ENCODE data around the gene CALR. TPM values are rescaled to one million over a fixed set of nuclear protein-coding genes. Genes with fewer than 3 reads are reported as not detected.

The CALR gene
- total RNA-seq, 1 experiment from 2014 or later: 606 TPM

DNA sequence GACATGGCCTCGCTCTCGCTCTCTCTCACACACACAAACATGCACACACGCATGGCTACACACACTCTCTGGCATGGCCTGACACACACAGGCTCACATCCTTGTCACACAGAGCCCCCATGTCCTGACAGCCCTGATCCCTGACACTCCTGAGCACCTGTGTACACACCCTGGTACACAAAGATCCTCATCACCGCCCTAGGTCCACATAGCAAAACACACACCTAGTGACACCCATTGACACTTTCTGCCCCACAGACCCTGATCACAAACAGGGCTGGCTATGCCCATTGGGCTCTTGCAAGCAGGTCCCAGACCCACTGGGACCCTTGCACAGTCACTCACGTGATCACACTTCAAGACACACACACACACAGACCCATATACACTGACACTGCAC lies 52.9 kb downstream of the CALR start:
- Histone ChIP-seq H3K27me3 (ENCODE audit: insufficient read depth, low read depth) (peaks cover 17% of the 10 kb centered on the region), H3K9me3 (ENCODE audit: insufficient read depth, low read depth) (no peaks in the 10 kb centered on the region), H3K36me3 (ENCODE audit: low read depth) (no peaks in the 10 kb centered on the region), H4K20me1 (ENCODE audit: insufficient read depth) (no peaks in the 10 kb centered on the region), H2AFZ (no peak overlapping the region), H3K79me2 (ENCODE audit: low read depth) (no peaks in the 10 kb centered on the region), H3K4me1 (replicated peaks; ENCODE audit: insufficient read depth) (peaks cover 5% of the 10 kb centered on the region; the same call in 1 of the 2 replicates), H3K9me2 (ENCODE audit: insufficient read depth) (no peaks in the 10 kb centered on the region), H3K4me2 (no peak overlapping the region), H3K4me3 (no peak overlapping the region), H3K27ac (no peak overlapping the region), H3F3A (ENCODE audit: insufficient read depth, low read depth) (peaks cover 20% of the 10 kb centered on the region; the same call in 1 of the 2 replicates)
- intact Hi-C loops (cut with micrococcal nuclease; ENCODE audit: unreplicated experiment): no loop called here
- CTCF ChIA-PET: no interaction called here
- DNase-seq: no peak
- no peak for TF ChIP-seq EZH2 (IDR thresholded peaks at IDR 0.05; ENCODE audit: low read depth)
- BruUV-seq (replicated peaks): no TSS peak
- POLR2A ChIA-PET (ENCODE audit: unreplicated experiment): no interaction called here

DNA sequence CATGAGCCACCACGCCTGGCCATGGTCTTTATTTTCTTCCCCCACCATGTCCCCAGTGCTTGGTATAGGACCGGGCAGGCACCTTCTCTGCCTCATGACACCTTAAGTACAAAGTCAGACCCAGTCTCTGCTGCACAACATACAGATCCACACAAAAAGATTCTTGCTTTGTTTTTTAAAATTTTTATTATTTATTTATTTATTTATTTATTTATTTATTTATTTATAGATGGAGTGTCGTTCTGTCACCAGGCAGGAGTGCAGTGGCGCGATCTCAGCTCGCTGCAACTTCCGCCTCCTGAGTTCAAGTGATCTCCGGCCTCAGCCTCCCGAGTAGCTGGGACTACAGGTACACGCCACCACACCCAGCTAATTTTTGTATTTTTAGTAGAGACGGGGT lies 54.3 kb downstream of the CALR start:
- DNase-seq: no peak
- TF ChIP-seq CTCF (conservative IDR thresholded peaks at IDR 0.05) (no peak), EZH2 (IDR thresholded peaks at IDR 0.05; ENCODE audit: low read depth) (no peak)
- Histone ChIP-seq H3K9me3 (ENCODE audit: insufficient read depth, low read depth) (no peaks in the 10 kb centered on the region), H3K4me2 (no peak overlapping the region), H3K79me2 (ENCODE audit: low read depth) (no peaks in the 10 kb centered on the region), H4K20me1 (ENCODE audit: insufficient read depth) (no peaks in the 10 kb centered on the region), H3F3A (ENCODE audit: insufficient read depth, low read depth) (peaks cover 24% of the 10 kb centered on the region; the same call in 1 of the 2 replicates), H3K36me3 (ENCODE audit: low read depth) (no peaks in the 10 kb centered on the region), H3K27me3 (ENCODE audit: insufficient read depth, low read depth) (peaks cover 27% of the 10 kb centered on the region), H3K27ac (no peak overlapping the region), H2AFZ (no peak overlapping the region), H3K4me3 (no peak overlapping the region), H3K4me1 (replicated peaks; ENCODE audit: insufficient read depth) (peaks cover 5% of the 10 kb centered on the region; the same call in 1 of the 2 replicates), H3K9me2 (ENCODE audit: insufficient read depth) (no peaks in the 10 kb centered on the region)
- intact Hi-C loops (cut with micrococcal nuclease; ENCODE audit: unreplicated experiment): no loop called here
- ChIA-PET CTCF (interaction anchor here (0.6 kb wide), 1 partner anchor 108 kb away, joined by 17 read pairs; no protein-coding TSS in a partner anchor), POLR2A (ENCODE audit: unreplicated experiment) (no interaction called here)
- no TSS peak for BruUV-seq (replicated peaks)

- peaks cover 5% of the 10 kb centered on the region; the same call in 1 of the 2 replicates for H3K4me1 ChIP-seq (replicated peaks; ENCODE audit: insufficient read depth)
- ChIA-PET CTCF (interaction anchor here (0.5 kb wide), 1 partner anchor 64 kb away, joined by 3 read pairs; no protein-coding TSS in a partner anchor), POLR2A (ENCODE audit: unreplicated experiment) (no interaction called here)
- H3K9me3 ChIP-seq (ENCODE audit: insufficient read depth, low read depth): no peaks in the 10 kb centered on the region
- intact Hi-C loops (cut with micrococcal nuclease; ENCODE audit: unreplicated experiment): no loop called here
- H3K36me3 ChIP-seq (ENCODE audit: low read depth): no peaks in the 10 kb centered on the region
- TF ChIP-seq CTCF (conservative IDR thresholded peaks at IDR 0.05) (no peak), EZH2 (IDR thresholded peaks at IDR 0.05; ENCODE audit: low read depth) (no peak)
- peaks cover 27% of the 10 kb centered on the region; the same call in 1 of the 2 replicates for H3F3A ChIP-seq (ENCODE audit: insufficient read depth, low read depth)
- H3K4me3 ChIP-seq: no peak overlapping the region
- no peaks in the 10 kb centered on the region for H3K79me2 ChIP-seq (ENCODE audit: low read depth)
- no TSS peak for BruUV-seq (replicated peaks)
- no peak for DNase-seq
- H4K20me1 ChIP-seq (ENCODE audit: insufficient read depth): no peaks in the 10 kb centered on the region
- no peak overlapping the region for H2AFZ ChIP-seq
- no peak overlapping the region for H3K4me2 ChIP-seq
- no peak overlapping the region for H3K27ac ChIP-seq
- H3K9me2 ChIP-seq (ENCODE audit: insufficient read depth): no peaks in the 10 kb centered on the region
- peaks cover 27% of the 10 kb centered on the region for H3K27me3 ChIP-seq (ENCODE audit: insufficient read depth, low read depth)
Measured at GRCh38 chr19:12993562-12993961, 55.2 kb downstream of the CALR start.

Small RNA genes lying within 50 kb of the gene (microRNA-seq; reads per million reads assigned to microRNA genes)
- gene MIR5695 (ENCODE audit: borderline number of aligned reads, borderline replicate concordance) (not detected), gene MIR6515 (ENCODE audit: borderline number of aligned reads, borderline replicate concordance) (2.0 reads per million)

Other genes with a start within 250 kb of the CALR start
- 21.0 and 21.9 TPM in 2 replicates for gene FBXW9, start 242.0 kb upstream of the CALR start, total RNA-seq (2021)
- 67.4 and 77.5 TPM in 2 replicates for gene TNPO2, start 214.7 kb upstream of the CALR start, total RNA-seq (2021)
- 173 and 194 TPM in 2 replicates for gene TRIR, start 203.9 kb upstream of the CALR start, total RNA-seq (2021)
- 72.8 and 81.9 TPM in 2 replicates for gene GET3, start 201.1 kb upstream of the CALR start, total RNA-seq (2021)
- gene BEST2, start 186.8 kb upstream of the CALR start, total RNA-seq (2021): not detected in 2 replicates
- 109 and 127 TPM in 2 replicates for gene HOOK2, start 163.1 kb upstream of the CALR start, total RNA-seq (2021)
- 70.7 and 87.0 TPM in 2 replicates for gene JUNB, start 147.1 kb upstream of the CALR start, total RNA-seq (2021)
- gene PRDX2, start 136.8 kb upstream of the CALR start, total RNA-seq (2021): 268 and 271 TPM in 2 replicates
- 28.8 and 30.0 TPM in 2 replicates for gene THSD8, start 136.5 kb upstream of the CALR start, total RNA-seq (2021)
- gene RNASEH2A, start 132.0 kb upstream of the CALR start, total RNA-seq (2021): 38.6 and 60.4 TPM in 2 replicates
- 0.78 and 1.0 TPM in 2 replicates for gene RTBDN, start 104.0 kb upstream of the CALR start, total RNA-seq (2021)
- 11.4 and 11.9 TPM in 2 replicates for gene MAST1, start 100.1 kb upstream of the CALR start, total RNA-seq (2021)
- 68.4 and 81.0 TPM in 2 replicates for gene DNASE2, start 57.2 kb upstream of the CALR start, total RNA-seq (2021)
- 0.22 and 0.25 TPM in 2 replicates for gene KLF1, start 51.4 kb upstream of the CALR start, total RNA-seq (2021)
- gene GCDH, start 47.4 kb upstream of the CALR start, total RNA-seq (2021): 23.2 and 27.8 TPM in 2 replicates
- gene SYCE2, start 19.3 kb upstream of the CALR start, total RNA-seq (2021): 2.1 and 2.6 TPM in 2 replicates
- gene FARSA, start 4.9 kb upstream of the CALR start, total RNA-seq (2021): 53.7 and 76.5 TPM in 2 replicates
- 186 and 187 TPM in 2 replicates for gene RAD23A, start 7.3 kb downstream of the CALR start, total RNA-seq (2021)
- 29.1 and 32.5 TPM in 2 replicates for gene GADD45GIP1, start 18.6 kb downstream of the CALR start, total RNA-seq (2021)
- 0.20 and 0.28 TPM in 2 replicates for gene DAND5, start 31.0 kb downstream of the CALR start, total RNA-seq (2021)
- 19.7 and 24.2 TPM in 2 replicates for gene NFIX, start 56.9 kb downstream of the CALR start, total RNA-seq (2021)
- 0.24 TPM in 1 of 2 replicates, not detected in the other for gene LYL1, start 164.2 kb downstream of the CALR start, total RNA-seq (2021)
- 44.1 and 51.1 TPM in 2 replicates for gene TRMT1, start 178.1 kb downstream of the CALR start, total RNA-seq (2021)
- gene NACC1, start 179.7 kb downstream of the CALR start, total RNA-seq (2021): 101 and 133 TPM in 2 replicates
- gene STX10, start 211.8 kb downstream of the CALR start, total RNA-seq (2021): 86.2 and 89.6 TPM in 2 replicates
- gene IER2, start 211.8 kb downstream of the CALR start, total RNA-seq (2021): 72.7 and 95.5 TPM in 2 replicates

All from PC-9 (cell line).